SIG-M5 (cell line): Measurements from ENCODE around the gene MANEAL.

Source experiments
- DNase-seq: peaks from one replicate; lab custom pipeline; 2025; lab: John Stamatoyannopoulos, UW

The MANEAL gene

DNA sequence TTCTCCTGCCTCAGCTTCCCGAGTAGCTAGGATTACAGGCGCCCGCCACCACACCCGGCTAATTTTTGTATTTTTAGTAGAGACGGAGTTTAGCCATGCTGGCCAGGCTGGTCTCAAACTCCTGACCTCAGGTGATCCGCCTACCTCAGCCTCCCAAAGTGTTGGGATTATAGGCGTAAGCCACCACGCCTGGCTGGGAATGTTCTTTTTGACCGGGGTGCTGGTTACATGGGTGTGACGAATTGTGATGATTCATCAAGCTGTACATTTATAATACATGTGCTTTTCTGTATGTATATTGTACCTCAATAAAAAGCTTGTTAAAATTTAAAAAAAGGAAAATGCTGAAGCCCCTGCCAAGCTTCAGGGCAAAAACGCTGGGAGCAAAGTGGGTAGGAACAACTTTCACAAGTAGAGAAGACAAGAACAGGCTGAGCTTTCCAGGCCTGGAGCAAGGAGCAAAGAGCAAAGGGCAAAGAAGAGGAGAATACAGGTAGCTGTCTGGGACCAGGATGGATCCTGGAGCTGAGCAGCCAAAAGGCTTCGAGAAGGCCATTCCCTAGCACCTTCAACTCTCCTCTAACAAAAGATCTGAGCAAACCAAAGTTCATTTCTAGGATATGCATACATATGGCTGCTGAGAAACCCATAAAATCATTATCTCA lies 34.9 kb downstream of the MANEAL start:
- DNase-seq: no peak

DNA sequence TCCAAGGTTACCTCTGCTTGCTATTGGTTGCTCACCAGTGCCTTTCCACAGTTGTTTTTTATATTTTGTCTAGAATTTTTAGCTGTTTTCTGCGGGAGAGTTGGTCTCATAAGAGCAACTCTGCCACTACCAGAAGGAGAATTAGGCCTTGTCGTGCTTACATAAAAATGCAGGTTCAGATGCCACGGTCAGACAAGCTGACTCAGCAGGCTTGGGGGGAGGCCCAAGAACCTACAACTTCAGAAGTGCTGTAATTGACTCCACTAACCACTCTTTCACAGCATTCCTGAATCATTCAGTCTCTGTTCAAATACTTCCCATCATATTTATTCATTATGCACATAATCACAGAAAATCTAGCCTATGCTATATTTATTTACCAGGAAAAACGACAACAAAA lies 37.5 kb downstream of the MANEAL start:
- no peak for DNase-seq

DNA sequence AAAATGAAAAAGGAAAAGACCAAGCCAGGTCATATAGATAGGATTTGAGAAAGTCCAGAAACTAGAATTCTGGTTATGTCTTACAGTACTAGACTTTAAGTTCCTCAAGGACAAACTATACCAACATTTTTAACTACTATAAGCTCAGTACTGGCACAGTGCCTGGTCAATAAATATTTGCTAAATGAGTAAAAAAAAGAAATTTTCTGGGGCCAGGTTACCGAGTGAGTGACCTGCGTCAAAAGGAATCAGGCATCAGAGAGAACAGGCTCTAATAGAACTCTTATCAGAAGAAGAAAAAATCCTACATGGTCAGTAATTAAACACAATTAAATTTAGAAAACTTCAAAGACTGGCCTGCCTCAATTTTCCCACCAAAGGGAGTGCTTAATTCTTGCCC lies 38.2 kb downstream of the MANEAL start:
- DNase-seq: no peak

DNA sequence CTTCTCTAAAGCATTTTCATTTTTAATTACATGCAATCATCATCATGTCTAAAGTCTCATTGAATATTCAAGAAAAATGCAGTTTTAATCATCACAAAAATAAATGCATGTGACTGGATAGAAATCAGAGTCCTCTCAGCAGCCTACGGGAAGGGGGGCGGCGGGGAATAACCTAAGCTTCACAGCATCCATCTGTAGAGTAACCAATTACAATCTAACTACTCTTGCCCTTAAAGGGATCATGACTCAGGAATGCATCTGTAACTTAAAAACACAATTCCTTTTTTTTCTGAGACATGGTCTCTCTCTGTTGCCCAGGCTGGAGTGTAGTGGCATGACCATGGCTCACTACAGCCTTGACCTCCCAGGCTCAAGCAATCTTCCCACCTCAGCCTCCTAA lies 43.1 kb downstream of the MANEAL start:
- DNase-seq: no peak

DNA sequence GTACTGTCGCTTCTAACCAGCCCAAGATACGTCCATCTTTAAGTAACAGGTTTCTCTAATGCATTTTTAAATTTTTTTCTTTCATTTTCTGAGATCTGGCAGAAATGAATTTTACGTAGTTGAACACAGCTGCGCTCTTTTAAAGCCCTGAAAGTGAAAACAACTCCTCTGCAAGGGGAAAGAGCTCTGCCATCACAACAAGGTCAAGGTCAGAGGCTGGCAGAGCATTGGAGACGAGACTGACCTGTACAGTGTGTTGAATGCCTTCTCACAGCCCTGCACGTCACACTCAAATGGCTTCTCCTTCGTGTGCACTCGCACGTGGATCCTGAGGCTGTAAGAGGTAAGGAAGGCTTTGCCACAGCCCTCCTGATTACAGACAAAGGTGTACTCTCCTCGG lies 46.0 kb downstream of the MANEAL start:
- no peak for DNase-seq

DNA sequence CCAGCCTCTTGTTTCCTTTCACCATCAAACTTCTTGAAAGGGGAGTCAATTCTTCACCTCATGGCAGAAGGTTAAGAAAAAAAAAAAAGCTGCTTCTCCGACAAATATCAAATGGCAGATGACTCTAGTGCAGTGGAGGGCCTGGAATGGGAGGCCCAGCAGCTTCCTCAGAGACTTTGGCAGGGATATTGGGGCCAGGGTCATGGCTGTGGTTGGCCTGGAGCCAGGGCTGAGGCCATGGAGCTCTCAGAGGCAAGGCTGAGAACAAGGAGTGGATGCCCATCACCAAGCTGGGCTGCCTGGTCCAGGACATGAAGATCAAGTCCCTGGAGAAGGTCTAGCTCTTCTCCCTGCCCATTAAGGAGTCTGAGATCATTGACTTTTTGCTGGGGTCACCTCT lies 47.1 kb downstream of the MANEAL start:
- no peak for DNase-seq

DNA sequence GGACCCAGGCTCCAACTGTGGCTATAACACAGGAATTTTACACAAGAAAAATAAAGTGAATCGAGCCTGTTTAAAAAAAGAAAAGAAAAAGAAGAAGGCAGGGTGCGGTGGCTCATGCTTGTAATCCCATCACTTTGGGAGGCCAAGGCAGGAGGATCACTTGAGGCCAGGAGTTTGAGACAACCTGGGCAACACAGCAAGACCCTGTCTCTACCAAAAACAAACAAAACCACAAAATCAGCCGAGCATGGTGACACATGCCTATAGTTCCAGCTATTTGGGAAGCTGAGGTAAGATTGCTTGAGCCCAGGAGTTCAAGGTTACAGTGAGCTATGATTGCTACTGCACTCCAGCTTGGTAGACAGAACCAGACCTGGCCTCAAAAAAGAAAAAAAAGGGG lies 48.0 kb downstream of the MANEAL start:
- DNase-seq: no peak

DNA sequence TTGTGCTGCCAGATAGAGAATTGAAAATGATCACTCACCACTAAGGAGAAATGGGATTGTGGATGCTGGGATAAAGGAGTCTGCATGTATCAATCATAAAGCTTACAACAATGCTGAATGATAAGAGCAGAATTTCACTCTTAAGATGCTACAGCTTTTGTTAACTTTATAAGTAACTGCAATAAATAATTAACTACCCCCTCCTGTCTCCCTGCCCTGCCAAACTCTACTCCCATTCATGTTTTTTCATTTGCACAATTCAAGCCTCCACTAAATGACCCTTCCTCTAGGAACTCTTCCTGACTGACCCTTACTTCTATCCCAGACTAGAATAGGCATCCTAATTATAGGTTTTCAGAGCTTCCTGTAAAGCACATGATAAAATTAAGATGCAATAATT lies 50.9 kb downstream of the MANEAL start:
- no peak for DNase-seq

DNA sequence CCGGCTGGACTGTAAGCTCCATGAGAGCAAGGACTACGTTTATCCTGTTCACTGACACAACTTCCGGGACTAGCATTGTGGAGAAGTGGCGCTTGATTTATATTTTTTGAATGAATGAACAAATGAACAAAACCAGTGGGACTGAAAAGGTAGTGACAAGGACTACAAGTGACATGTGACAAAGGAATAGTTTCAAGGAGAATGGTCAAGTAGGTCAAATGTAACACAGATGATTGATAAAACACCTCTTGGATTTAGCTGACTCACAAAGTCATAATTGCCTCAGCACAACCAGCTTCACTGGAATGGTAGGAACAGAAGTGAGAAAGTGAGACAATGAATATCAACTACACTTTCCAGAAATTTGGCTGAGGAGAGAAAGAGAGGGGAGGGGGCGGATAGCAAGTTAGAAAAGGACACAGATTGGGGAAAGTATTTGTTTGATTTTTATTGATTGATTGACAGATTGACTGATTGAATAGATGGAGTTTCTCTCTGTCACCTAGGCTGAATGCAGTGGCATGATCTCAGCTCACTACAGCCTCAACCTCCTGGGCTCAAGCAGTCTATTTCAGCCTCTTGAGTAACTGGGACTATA lies 51.5 kb downstream of the MANEAL start:
- no peak for DNase-seq

DNA sequence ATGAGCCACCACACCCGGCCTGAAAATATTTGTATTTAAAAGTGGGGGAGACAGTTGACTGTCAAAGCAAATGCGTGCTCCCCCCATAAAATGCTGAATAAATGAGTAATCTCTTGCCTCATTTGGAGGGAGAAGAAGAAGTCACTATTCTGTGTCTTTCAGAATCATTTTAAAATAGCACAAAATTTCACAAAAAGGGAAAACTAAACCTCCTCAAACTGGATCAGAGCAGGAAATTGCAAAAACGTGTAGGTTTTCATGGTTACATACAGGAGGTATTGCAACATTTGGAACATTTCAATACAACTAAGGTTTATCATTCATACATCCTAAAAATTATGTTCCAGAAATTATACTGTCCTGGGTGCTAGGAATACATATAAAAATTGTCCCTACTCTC lies 52.1 kb downstream of the MANEAL start:
- peak; percentile 64 for DNase-seq

DNA sequence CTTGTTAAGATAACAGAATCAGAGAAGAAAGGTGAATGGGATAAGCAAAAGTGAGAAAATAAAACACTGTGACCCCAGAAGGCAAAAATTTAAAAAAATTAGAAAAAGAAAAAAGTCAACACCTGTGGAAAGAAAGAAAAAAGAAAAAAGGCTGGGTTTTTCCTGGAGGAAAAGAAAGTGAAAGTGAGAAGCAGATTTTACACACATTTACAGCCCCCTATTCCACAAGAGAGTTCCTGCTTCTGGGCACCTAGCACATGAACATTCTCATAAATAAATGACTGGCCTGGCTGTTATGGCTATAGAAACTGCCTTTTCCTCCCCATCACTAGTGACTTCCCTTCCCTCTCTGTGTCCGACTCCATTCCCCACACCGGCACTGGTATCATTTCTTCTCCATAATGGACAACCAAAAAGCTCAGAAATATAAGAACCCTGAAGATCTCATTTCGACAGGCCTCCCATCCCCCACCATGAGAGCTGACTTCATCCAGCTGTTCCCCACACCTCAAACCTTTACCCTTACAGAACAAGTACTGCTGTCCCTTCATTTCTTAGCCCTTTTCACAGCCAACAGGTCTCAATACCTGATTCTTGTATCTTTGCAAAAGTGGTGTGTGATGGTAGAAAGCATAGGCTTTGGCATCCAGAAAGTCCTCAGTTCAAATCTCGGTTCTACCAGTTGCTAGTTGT lies 53.1 kb downstream of the MANEAL start:
- no peak for DNase-seq

DNA sequence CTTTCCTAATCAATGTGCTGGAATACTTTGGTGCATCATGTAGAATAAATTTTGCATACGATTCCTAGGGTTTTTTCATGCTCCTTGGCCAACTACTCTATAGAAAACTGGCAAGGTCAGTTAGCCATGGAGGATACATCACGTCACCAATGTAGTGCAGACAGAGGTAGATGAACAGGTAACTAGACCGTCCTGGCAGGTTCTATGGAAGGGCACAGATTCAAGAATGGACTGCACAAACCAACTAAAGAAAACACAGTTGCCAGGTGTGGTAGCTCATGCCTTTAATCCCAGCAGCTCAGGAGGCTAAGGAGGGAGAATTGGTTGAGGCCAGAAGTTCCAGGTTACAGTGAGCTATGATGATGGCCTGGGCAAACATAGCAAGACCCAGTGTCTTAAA lies 55.8 kb downstream of the MANEAL start:
- DNase-seq: no peak

DNA sequence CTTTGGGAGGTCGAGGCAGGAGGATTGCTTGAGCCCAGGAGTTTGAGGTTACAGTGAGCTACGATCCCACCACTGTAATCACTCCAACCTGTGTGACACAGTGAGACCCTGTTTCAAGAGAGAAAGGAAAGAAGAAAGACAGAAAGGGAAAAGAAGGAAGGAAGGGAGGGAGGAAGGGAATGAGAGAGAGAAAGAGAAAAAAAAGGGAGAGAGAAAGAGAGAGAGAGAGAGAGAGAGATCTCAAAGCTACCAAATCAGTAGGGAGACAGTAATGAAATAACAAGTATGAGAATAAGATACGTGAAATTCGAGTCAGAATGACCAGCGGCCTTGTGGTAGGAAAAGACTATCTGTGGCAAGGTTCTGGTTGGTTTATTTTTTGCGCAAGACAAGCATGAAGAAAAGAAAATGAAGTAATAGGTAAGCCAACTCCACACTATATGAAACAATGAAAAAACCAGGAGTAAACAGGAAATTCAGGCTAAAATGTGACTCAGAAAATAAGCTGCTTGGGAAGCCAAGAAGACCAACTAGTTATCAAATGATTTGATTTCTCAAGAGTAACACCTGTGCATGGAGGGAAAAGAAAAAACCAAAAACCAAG lies 56.8 kb downstream of the MANEAL start:
- no peak for DNase-seq
